OCI-LY7 (cell line): ENCODE data around the gene PARM1. TPM values are rescaled to one million over a fixed set of nuclear protein-coding genes. Genes with fewer than 3 reads are reported as not detected.

Experiments used
- BruUV-seq: library from RNA; stranded (reverse); fragments of 400-500 nt; replicated peaks from 2 replicates; lab custom pipeline; 2021; lab: Mats Ljungman, UMichigan
- CTCF ChIA-PET: fragments of 300-600 bp; sonication (Branson Sonifier 250); formaldehyde crosslinking; loops from one replicate; lab custom pipeline; 2022; ENCODE audit warnings: antibody characterized with exemption; ENCODE audit not compliant: unreplicated experiment; lab: Charles Lee
- POLR2A ChIA-PET: fragments of 300-600 bp; sonication (Branson Sonifier 250); formaldehyde crosslinking; loops from one replicate; lab custom pipeline; 2022; ENCODE audit warnings: antibody characterized with exemption; lab: Charles Lee
- DNase-seq: peaks from one replicate; pipeline ENCODE4 v3.0.0-alpha.2; 2015; ENCODE audit warnings: low spot score
- H2AFZ ChIP-seq: fragments of 200-600 bp; sonication (generic), shearing (Covaris generic); 2 replicates; pipeline ENCODE4 v1.6.1; 2014; ENCODE audit warnings: mild to moderate bottlenecking, antibody characterized with exemption, low read length, moderate library complexity
- H3K27ac ChIP-seq: fragments of 200-600 bp; sonication (generic); 2 replicates; pipeline ENCODE4 v1.5.1; 2014; ENCODE audit warnings: mixed run types, low read depth, mild to moderate bottlenecking, moderate library complexity, low read length, inconsistent platforms; ENCODE audit not compliant: poor library complexity, severe bottlenecking
- H3K36me3 ChIP-seq: fragments of 200-600 bp; sonication (generic); 2 replicates; pipeline ENCODE4 v1.6.1; 2014; ENCODE audit warnings: mild to moderate bottlenecking, antibody characterized with exemption, low read length, moderate library complexity, mixed read lengths; ENCODE audit not compliant: insufficient read depth
- H3K4me1 ChIP-seq: fragments of 200-600 bp; sonication (generic); 2 replicates; pipeline ENCODE4 v1.5.1; 2014; ENCODE audit warnings: mild to moderate bottlenecking, low read length; ENCODE audit not compliant: insufficient read depth, poor library complexity, severe bottlenecking
- H3K4me2 ChIP-seq: fragments of 200-600 bp; sonication (generic); 2 replicates; pipeline ENCODE4 v1.6.1; 2014; ENCODE audit warnings: mild to moderate bottlenecking, low read length
- H3K4me3 ChIP-seq: fragments of 200-600 bp; sonication (generic); 2 replicates; pipeline ENCODE4 v1.5.1; 2014; ENCODE audit warnings: mild to moderate bottlenecking, low read depth, low read length; ENCODE audit not compliant: poor library complexity, severe bottlenecking
- H3K79me2 ChIP-seq: fragments of 200-600 bp; sonication (generic); 2 replicates; pipeline ENCODE4 v1.6.1; 2016; ENCODE audit warnings: low read depth, mild to moderate bottlenecking, low read length, moderate library complexity, mixed read lengths; ENCODE audit not compliant: insufficient read depth
- H3K9me2 ChIP-seq: fragments of 200-600 bp; sonication (generic); 2 replicates; pipeline ENCODE4 v1.6.1; 2016; ENCODE audit warnings: mild to moderate bottlenecking, low read length, mixed read lengths; ENCODE audit not compliant: insufficient read depth
- H3K9me3 ChIP-seq: fragments of 200-600 bp; sonication (generic); 2 replicates; pipeline ENCODE4 v1.6.1; 2014; ENCODE audit warnings: mild to moderate bottlenecking, mixed run types, low read length, mixed read lengths
- H4K20me1 ChIP-seq: fragments of 200-600 bp; sonication (generic); 2 replicates; pipeline ENCODE4 v1.6.1; 2014; ENCODE audit warnings: mild to moderate bottlenecking, antibody characterized with exemption, low read length, moderate library complexity, mixed read lengths; ENCODE audit not compliant: insufficient read depth
- CTCF ChIP-seq: fragments of 200-600 bp; sonication (generic); conservative IDR thresholded peaks from 2 replicates; pipeline ENCODE4 v1.5.1; 2014; ENCODE audit warnings: mild to moderate bottlenecking, antibody characterized with exemption, low read length, moderate library complexity, mixed read lengths
- EZH2phosphoT487 ChIP-seq: fragments of 200-600 bp; sonication (generic); IDR thresholded peaks from 2 replicates; pipeline ENCODE4 v1.6.1; 2018; ENCODE audit warnings: low read depth, borderline replicate concordance, mild to moderate bottlenecking, mixed run types, antibody characterized with exemption, low read length, moderate library complexity, mixed read lengths
- intact Hi-C: fragments of 100-400 bp; cut with micrococcal nuclease; formaldehyde crosslinking; loops from one replicate; pipeline ENCODE4 v1.10.0; 2022; ENCODE audit not compliant: unreplicated experiment
- total RNA-seq, 2 experiments: library from RNA; depleted of rRNA in 1 of 2; stranded (reverse); fragments of >200 nt in 1 of 2; shearing (Covaris generic) in 1 of 2; gene quantifications; 2 replicates each; pipeline ENCODE4 v1.2.3, GENCODE V29; 2014 to 2022

The PARM1 gene
- total RNA-seq, 2 experiments from 2014 or later = not detected

DNA sequence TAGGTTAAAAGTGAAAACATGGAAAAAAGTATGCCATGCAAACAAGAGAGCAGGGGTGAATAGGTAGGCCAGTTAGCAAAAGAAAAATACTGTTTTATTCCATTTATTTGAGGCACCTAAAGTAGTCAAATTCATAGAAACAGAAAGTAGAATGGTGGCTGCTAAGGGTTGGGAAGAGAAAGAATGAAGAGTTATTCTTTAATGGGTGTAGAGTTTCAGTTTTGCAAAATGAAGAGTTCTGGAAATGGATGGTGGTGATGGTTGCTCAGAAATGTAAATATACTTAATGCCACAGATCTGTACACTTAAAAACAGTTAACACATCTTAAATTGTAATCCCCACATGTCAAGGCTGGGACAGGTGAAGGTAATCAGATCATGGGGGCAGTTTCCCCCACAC lies 29.7 kb downstream of the PARM1 start:
- Histone ChIP-seq H3K79me2 (no peaks in the 10 kb centered on the region), H3K27ac (no peak overlapping the region), H3K4me1 (no peaks in the 10 kb centered on the region), H4K20me1 (no peaks in the 10 kb centered on the region), H3K9me2 (no peaks in the 10 kb centered on the region), H2AFZ (no peak overlapping the region), H3K9me3 (no peaks in the 10 kb centered on the region), H3K4me3 (no peak overlapping the region), H3K4me2 (no peak overlapping the region), H3K36me3 (no peaks in the 10 kb centered on the region)
- TF ChIP-seq CTCF (no peak), EZH2phosphoT487 (no peak)
- intact Hi-C loops = no loop called here
- POLR2A ChIA-PET = no interaction called here
- DNase-seq = no peak
- no TSS peak for BruUV-seq
- CTCF ChIA-PET = no interaction called here

GRCh38 chr4:74964311-74964710 lies 31.4 kb downstream of the PARM1 start:
- H3K4me2 ChIP-seq = no peak overlapping the region
- intact Hi-C loops = no loop called here
- TF ChIP-seq EZH2phosphoT487 (no peak), CTCF (no peak)
- H3K79me2 ChIP-seq = no peaks in the 10 kb centered on the region
- no peaks in the 10 kb centered on the region for H4K20me1 ChIP-seq
- H3K9me3 ChIP-seq = no peaks in the 10 kb centered on the region
- no peak for DNase-seq
- H3K9me2 ChIP-seq = no peaks in the 10 kb centered on the region
- CTCF ChIA-PET = no interaction called here
- H2AFZ ChIP-seq = no peak overlapping the region
- H3K4me3 ChIP-seq = no peak overlapping the region
- no peaks in the 10 kb centered on the region for H3K4me1 ChIP-seq
- POLR2A ChIA-PET = interaction anchor here (0.7 to 1.5 kb wide), 2 partner anchors 9 to 11 kb away, joined by 3 read pairs; no protein-coding TSS in a partner anchor
- BruUV-seq = no TSS peak
- H3K27ac ChIP-seq = no peak overlapping the region
- no peaks in the 10 kb centered on the region for H3K36me3 ChIP-seq

DNA sequence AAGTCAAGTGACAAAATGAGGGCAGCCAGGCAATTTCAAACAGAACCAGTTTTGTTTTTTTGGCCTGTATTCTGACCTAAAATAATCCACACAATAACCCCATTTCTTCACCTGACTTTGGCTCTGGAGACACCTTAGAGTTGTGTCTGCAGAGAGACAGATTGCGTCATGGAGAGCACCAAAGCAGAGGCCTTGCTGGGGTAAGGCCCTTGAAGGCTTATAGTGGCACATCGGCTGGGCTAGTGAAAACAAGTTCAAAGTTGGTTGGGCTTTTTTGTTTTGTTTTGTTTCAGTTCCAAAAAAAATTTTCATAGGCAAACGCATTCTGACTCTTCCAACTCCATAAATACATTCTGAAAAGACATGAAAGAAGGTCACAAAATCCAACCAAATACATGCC lies 34.4 kb downstream of the PARM1 start:
- Histone ChIP-seq H3K9me3 (no peaks in the 10 kb centered on the region), H2AFZ (no peak overlapping the region), H3K27ac (no peak overlapping the region), H3K9me2 (no peaks in the 10 kb centered on the region), H3K4me2 (no peak overlapping the region), H3K36me3 (no peaks in the 10 kb centered on the region), H4K20me1 (no peaks in the 10 kb centered on the region), H3K4me3 (no peak overlapping the region), H3K4me1 (no peaks in the 10 kb centered on the region), H3K79me2 (no peaks in the 10 kb centered on the region)
- intact Hi-C loops = no loop called here
- no peak for TF ChIP-seq EZH2phosphoT487
- no peak for TF ChIP-seq CTCF
- ChIA-PET CTCF (no interaction called here), POLR2A (interaction anchor here (0.6 kb wide), 1 partner anchor 17 kb away, joined by 5 read pairs; no protein-coding TSS in a partner anchor)
- no TSS peak for BruUV-seq
- no peak for DNase-seq
